MCF 10A (cell line): ENCODE measurements around the gene CNOT3. TPM values are rescaled to one million over a fixed set of nuclear protein-coding genes. Genes with fewer than 3 reads are reported as not detected.
A peak's percentile ranks its signal among the peaks of the same experiment; 100 is the strongest.

Experiments used
- BruUV-seq: library from RNA; stranded (reverse); fragments of 400-500 nt; replicated peaks from 2 replicates; lab custom pipeline; 2021; lab: Mats Ljungman, UMichigan
- CTCF ChIA-PET: fragments of 300-600 bp; sonication (Branson Sonifier 250); formaldehyde crosslinking; extraction: SDS; loops from one replicate; lab custom pipeline; 2021; ENCODE audit warnings: antibody characterized with exemption, inconsistent platforms; lab: Yijun Ruan, JAX
- POLR2A ChIA-PET: fragments of 300-600, 350-650 bp; sonication (Branson Sonifier 250); formaldehyde crosslinking; extraction: SDS; loops from one replicate; lab custom pipeline; 2020; ENCODE audit warnings: antibody characterized with exemption, inconsistent platforms; lab: Yijun Ruan, JAX
- DNase-seq: peaks from one replicate; pipeline ENCODE4 v3.0.0-alpha.2; 2018; ENCODE audit not compliant: unreplicated experiment
- H3K27ac Mint-ChIP-seq: one replicate; pipeline ENCODE4 v1.8.0; 2022; ENCODE audit warnings: mild to moderate bottlenecking, low read depth, mixed read lengths; ENCODE audit not compliant: unreplicated experiment
- H3K27me3 Mint-ChIP-seq: one replicate; pipeline ENCODE4 v1.8.0; 2022; ENCODE audit warnings: mixed read lengths; ENCODE audit not compliant: insufficient read depth, unreplicated experiment
- H3K36me3 Mint-ChIP-seq: one replicate; pipeline ENCODE4 v1.8.0; 2022; ENCODE audit warnings: mild to moderate bottlenecking, moderate library complexity, mixed read lengths; ENCODE audit not compliant: insufficient read depth, unreplicated experiment
- H3K4me1 Mint-ChIP-seq: one replicate; pipeline ENCODE4 v1.8.0; 2022; ENCODE audit warnings: mixed read lengths; ENCODE audit not compliant: insufficient read depth, unreplicated experiment
- H3K4me3 Mint-ChIP-seq: one replicate; pipeline ENCODE4 v1.8.0; 2022; ENCODE audit warnings: mild to moderate bottlenecking, moderate library complexity, mixed read lengths; ENCODE audit not compliant: unreplicated experiment
- H3K9me3 Mint-ChIP-seq: one replicate; pipeline ENCODE4 v1.8.0; 2022; ENCODE audit warnings: mixed read lengths; ENCODE audit not compliant: unreplicated experiment
- intact Hi-C: fragments of 100-400 bp; cut with micrococcal nuclease; formaldehyde crosslinking; loops from 2 replicates; pipeline ENCODE4 v1.14.1; 2022
- total RNA-seq: library from RNA; stranded (reverse); gene quantifications from 2 replicates; pipeline ENCODE4 v1.2.3, GENCODE V29; 2022
- TF ChIP-seq, protein P1 (sequence below): fragments of 200-600 bp; IDR thresholded peaks from one replicate; pipeline ENCODE4 v1.8.0; 2022; ENCODE audit warnings: antibody characterized with exemption, mild to moderate bottlenecking; ENCODE audit not compliant: unreplicated experiment

Gene CNOT3
- total RNA-seq, 1 experiment from 2014 or later = 80.5 TPM

DNA sequence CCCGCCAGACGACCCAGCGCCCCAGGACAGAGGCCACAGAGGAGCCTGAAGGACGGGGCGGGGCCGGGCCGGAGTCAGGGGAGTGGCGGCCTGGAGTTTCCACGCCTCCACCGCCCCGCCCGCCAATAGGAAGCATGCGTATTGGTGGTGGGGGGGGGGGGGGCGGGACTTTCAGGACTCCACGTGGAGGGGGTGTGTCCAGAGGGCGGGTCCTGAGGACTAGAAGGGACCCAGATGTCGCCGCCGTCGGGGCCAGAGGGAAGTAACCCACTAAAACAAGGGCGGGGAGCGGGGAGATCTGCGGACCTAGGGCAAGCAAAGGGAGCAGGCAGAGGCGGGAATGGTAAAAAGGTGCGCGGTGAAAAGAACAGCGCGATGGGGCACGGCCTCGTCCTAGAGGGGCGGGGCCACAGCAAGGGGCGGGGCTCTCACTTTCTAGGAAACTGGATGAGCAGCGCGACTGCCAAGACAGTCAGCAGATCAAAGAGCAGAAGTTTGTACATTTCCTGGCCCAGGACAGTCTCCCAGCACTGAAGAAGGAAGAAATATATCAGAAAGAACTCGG, 24.8 kb downstream of the CNOT3 start:
- peak; percentile 89 for DNase-seq
- peaks cover 22% of the 10 kb centered on the region for H3K4me1 Mint-ChIP-seq
- no TSS peak for BruUV-seq
- peaks cover 11% of the 10 kb centered on the region for H3K36me3 Mint-ChIP-seq
- no peaks in the 10 kb centered on the region for H3K27me3 Mint-ChIP-seq
- H3K27ac Mint-ChIP-seq = peak overlapping the region; percentile 78
- ChIA-PET POLR2A (no interaction called here), CTCF (no interaction called here)
- H3K9me3 Mint-ChIP-seq = no peaks in the 10 kb centered on the region
- intact Hi-C loops = loop anchor here (5.0 kb wide), 1 partner anchor 40 kb away; the partner anchor contains the start of gene RPS9
- TF ChIP-seq, protein P1, sequence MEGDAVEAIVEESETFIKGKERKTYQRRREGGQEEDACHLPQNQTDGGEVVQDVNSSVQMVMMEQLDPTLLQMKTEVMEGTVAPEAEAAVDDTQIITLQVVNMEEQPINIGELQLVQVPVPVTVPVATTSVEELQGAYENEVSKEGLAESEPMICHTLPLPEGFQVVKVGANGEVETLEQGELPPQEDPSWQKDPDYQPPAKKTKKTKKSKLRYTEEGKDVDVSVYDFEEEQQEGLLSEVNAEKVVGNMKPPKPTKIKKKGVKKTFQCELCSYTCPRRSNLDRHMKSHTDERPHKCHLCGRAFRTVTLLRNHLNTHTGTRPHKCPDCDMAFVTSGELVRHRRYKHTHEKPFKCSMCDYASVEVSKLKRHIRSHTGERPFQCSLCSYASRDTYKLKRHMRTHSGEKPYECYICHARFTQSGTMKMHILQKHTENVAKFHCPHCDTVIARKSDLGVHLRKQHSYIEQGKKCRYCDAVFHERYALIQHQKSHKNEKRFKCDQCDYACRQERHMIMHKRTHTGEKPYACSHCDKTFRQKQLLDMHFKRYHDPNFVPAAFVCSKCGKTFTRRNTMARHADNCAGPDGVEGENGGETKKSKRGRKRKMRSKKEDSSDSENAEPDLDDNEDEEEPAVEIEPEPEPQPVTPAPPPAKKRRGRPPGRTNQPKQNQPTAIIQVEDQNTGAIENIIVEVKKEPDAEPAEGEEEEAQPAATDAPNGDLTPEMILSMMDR = no peak
- H3K4me3 Mint-ChIP-seq = peak overlapping the region; percentile 76

DNA sequence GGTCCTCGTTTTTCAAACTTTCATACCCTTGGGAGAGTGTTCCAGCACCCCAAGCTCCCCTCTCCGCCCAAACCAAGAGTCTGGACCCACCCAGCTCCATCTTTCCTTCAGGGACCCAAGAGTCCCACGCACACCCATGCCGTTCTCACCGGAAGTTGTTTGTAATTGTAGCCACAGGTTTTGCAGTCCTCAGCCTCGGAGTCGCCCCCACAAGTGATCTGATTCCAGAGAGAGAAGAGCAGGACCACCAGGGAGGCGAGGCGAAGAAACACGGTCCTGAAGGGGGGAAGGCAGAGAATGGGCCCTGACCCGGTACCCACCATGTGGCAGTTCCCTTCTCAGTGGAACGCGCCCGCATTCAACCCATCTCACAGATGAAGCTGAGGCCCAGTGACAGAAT, 25.3 kb downstream of the CNOT3 start:
- TF ChIP-seq, protein P1 = no peak
- Mint-ChIP-seq H3K36me3 (peaks cover 5% of the 10 kb centered on the region), H3K4me1 (peaks cover 22% of the 10 kb centered on the region), H3K9me3 (no peaks in the 10 kb centered on the region), H3K27me3 (no peaks in the 10 kb centered on the region), H3K4me3 (peak overlapping the region; percentile 76), H3K27ac (no peak overlapping the region)
- intact Hi-C loops = loop anchor here (5.0 kb wide), 1 partner anchor 39 kb away; the partner anchor contains the start of gene RPS9
- CTCF ChIA-PET = interaction anchor here (1.0 kb wide), 1 partner anchor 70 kb away, joined by 3 read pairs; no protein-coding TSS in a partner anchor
- DNase-seq = no peak
- POLR2A ChIA-PET = no interaction called here
- BruUV-seq = no TSS peak

- intact Hi-C loops = loop anchor here (5.0 kb wide), 1 partner anchor 38 kb away; the partner anchor contains the start of gene RPS9
- BruUV-seq = no TSS peak
- Mint-ChIP-seq H3K4me3 (no peak overlapping the region), H3K9me3 (no peaks in the 10 kb centered on the region), H3K36me3 (peaks cover 4% of the 10 kb centered on the region), H3K27me3 (no peaks in the 10 kb centered on the region), H3K4me1 (peaks cover 22% of the 10 kb centered on the region), H3K27ac (no peak overlapping the region)
- ChIA-PET POLR2A (interaction anchor here (1.1 kb wide), 1 partner anchor 26 kb away, joined by 3 read pairs; the partner anchor contains the start of gene TSEN34), CTCF (interaction anchor here (0.6 to 1.8 kb wide), 4 partner anchors 9 to 226 kb away, joined by 3 to 4 read pairs (median 4); partner anchors contain the start of gene TMC4)
- TF ChIP-seq, protein P1 = no peak
- no peak for DNase-seq
These were observed 27.0 kb downstream of the CNOT3 start for GRCh38 chr19:54164369-54165068.

- Mint-ChIP-seq H3K4me1 (peaks cover 19% of the 10 kb centered on the region), H3K9me3 (no peaks in the 10 kb centered on the region), H3K36me3 (peaks cover 4% of the 10 kb centered on the region), H3K27me3 (no peaks in the 10 kb centered on the region), H3K4me3 (no peak overlapping the region), H3K27ac (no peak overlapping the region)
- BruUV-seq = no TSS peak
- DNase-seq = no peak
- ChIA-PET POLR2A (interaction anchor here (1.1 kb wide), 1 partner anchor 26 kb away, joined by 3 read pairs; the partner anchor contains the start of gene TSEN34), CTCF (interaction anchor here (0.6 to 1.8 kb wide), 3 partner anchors 8 to 226 kb away, joined by 3 to 4 read pairs (median 4); partner anchors contain the start of gene TMC4)
- intact Hi-C loops = no loop called here
- TF ChIP-seq, protein P1 = no peak
These were observed 27.7 kb downstream of the CNOT3 start for GRCh38 chr19:54165222-54165621.
